Upper lobe of left lung (tissue), 4 donors: ENCODE measurements around the gene TMEM218.

Experiments used
- EP300 ChIP-seq, 4 donors: sonication (generic); formaldehyde crosslinking; IDR thresholded peaks; one replicate each; pipeline ENCODE4 v1.5.1; 2017; ENCODE audit warnings: antibody characterized with exemption in 4 of 4, control low read depth in 2 of 4
- POLR2A ChIP-seq, 4 donors: fragments of 450-650 bp; IDR thresholded peaks; one replicate each; pipeline ENCODE4 v1.5.1; 2016 to 2017; ENCODE audit warnings: antibody characterized with exemption in 4 of 4, mild to moderate bottlenecking in 2 of 4
- POLR2AphosphoS5 ChIP-seq, 2 donors: sonication (generic); formaldehyde crosslinking; IDR thresholded peaks; one replicate each; pipeline ENCODE4 v1.5.1; 2017; ENCODE audit warnings: antibody characterized with exemption in 2 of 2
- TF ChIP-seq, protein P1 (sequence below), 6 experiments: fragments of 450-650 bp in 4 of 6; fragments of 200-600 bp in 2 of 6; sonication (generic) in 2 of 6; IDR thresholded peaks; one replicate each; pipeline ENCODE4 v1.5.1; 2016 to 2019; ENCODE audit warnings: antibody characterized with exemption in 6 of 6

DNA sequence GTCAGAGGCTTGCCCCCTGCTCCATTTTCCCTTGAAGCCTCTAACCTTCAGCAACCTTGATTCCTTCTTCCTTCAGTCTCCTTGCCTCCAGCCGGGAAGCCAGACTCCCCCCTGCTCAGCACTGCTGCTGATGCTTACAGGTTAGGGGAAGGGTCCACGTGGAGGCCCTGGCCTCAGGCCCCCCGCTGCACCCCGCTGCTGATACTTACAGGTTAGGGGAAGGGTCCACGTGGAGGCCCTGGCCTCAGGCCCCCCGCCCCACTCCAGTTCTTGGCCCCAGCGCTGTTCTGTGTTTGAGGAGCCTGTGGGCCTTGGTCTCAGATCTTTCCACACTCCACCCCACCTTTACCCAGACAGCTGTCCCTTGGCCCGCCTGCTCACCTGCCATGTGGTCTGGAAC lies 27.5 kb upstream of the TMEM218 start:
- TF ChIP-seq, protein P1, sequence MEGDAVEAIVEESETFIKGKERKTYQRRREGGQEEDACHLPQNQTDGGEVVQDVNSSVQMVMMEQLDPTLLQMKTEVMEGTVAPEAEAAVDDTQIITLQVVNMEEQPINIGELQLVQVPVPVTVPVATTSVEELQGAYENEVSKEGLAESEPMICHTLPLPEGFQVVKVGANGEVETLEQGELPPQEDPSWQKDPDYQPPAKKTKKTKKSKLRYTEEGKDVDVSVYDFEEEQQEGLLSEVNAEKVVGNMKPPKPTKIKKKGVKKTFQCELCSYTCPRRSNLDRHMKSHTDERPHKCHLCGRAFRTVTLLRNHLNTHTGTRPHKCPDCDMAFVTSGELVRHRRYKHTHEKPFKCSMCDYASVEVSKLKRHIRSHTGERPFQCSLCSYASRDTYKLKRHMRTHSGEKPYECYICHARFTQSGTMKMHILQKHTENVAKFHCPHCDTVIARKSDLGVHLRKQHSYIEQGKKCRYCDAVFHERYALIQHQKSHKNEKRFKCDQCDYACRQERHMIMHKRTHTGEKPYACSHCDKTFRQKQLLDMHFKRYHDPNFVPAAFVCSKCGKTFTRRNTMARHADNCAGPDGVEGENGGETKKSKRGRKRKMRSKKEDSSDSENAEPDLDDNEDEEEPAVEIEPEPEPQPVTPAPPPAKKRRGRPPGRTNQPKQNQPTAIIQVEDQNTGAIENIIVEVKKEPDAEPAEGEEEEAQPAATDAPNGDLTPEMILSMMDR (IDR thresholded peaks at IDR 0.05) = no peak
- TF ChIP-seq POLR2AphosphoS5 (IDR thresholded peaks at IDR 0.05) (no peak), EP300 (IDR thresholded peaks at IDR 0.05) (no peak), POLR2A (IDR thresholded peaks at IDR 0.05) (no peak)
